Glomerular visceral epithelial cell (primary cell): ENCODE results near the gene TRIM43.
"Not testable (repeated sequence)": the region's sequence is repeated elsewhere in the genome, so short reads cannot be mapped to it uniquely, and the experiment has no call there.

Source experiments
- DNase-seq: peaks from one replicate; pipeline ENCODE4 v3.0.0-alpha.2; 2016; ENCODE audit errors: extremely low spot score

TRIM43 gene

DNA sequence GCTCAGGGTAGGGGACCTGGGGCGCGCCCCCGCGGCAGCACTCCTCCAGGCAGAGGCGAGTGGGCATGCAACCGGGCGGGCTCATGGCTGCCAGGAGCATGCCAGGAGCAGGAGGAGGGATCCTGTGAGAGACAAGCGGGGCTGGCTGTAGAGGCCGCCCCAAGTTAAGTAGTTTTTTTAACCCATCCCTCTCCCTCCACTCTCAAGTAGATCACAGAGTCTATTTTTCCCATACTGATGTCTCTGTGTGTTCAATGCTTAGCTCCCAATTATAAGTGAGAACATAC lies 49.4 kb downstream of the TRIM43 start:
- not testable (repeated sequence) for DNase-seq

- DNase-seq: peak; percentile 81
These were observed 50.0 kb downstream of the TRIM43 start for GRCh38 chr2:95641787-95642186.

GRCh38 chr2:95642360-95642759 lies 50.6 kb downstream of the TRIM43 start:
- not testable (repeated sequence) for DNase-seq

GRCh38 chr2:95642951-95643350 lies 51.1 kb downstream of the TRIM43 start:
- DNase-seq: not testable (repeated sequence)

DNA sequence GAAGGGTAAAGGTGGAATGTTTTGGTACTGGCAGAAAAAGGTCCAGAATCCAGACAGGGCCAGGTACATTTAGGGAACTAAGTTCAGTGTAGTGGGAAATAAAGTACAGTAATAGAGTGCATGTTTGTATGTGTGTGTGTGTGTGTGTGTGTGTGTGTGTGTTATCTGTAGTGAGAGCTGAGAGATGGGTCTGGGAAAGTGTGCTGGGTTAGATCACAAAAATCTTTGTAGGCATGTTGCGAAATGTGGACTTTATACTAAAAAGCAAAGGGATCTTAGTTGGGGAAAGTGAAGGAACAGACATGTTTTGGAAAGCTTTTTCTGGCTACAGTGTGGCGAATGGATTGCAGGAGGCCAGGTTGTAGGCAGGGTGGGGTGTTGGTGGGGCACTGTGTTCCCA lies 53.5 kb downstream of the TRIM43 start:
- DNase-seq: not testable (repeated sequence)

DNA sequence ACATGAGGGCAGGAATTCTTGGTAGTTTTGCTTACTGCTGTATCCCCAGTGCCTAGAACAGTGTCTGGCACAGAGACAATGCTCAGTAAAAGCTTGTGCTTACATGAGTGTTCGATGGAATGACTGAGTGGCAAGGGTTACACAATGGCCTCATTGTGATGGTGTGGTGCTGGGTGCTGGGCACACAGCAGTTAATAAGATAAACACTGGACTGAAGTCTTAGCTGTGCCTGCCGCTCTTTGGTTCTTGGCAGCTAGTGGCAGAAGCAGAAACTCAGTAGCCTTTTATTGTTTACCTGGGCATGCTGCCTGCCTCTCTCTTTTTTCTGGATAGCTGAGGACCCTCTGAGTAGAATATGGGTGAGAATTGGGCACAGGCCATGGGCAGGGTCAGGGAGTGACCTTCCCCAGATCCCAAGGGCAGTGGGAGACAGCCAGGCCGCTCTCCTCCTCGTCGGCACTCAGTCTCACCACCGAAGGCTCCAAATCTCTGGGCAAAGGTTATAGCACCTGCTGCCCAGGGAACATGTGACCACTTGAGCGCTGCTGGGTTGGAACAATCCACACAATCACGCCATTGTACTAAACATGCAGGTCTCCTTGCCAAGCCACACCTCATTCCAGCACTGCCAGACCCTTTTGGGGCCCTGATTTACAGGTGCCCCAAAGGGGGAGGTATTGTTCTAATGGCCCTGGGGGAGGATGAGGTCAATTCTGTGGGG lies 54.6 kb downstream of the TRIM43 start:
- not testable (repeated sequence) for DNase-seq

DNA sequence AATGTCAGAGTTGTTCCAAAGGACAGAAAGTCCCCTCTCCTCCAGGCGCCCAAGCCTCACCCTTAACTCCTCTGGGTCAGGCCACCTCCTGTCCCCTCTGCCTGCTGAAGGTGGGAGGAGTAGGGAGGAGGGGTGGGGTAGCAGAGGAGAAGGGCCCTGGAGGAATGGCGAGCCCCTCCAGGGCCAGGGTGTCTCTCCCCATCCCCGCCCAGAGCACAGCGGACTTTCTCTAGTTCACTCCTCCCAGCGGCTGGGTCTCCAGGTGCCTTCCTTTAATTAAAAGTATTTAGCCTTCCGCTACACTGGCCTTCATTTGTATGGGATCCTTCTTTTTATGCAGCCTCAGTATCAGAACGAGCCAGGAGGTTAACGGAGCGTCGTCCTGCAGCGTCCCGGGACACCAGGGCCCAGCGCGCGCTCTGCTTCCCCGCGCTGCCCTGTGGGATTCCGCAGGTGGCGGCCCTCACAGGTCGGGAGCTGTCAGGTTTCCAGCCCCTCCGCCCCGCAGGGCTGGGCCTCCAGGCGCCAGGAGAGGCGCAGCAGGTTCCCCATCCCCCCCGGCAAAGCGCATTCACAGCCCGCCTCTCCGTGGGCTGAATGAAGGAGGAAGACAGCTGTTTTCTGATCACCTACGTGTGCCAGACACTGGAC lies 57.2 kb downstream of the TRIM43 start:
- not testable (repeated sequence) for DNase-seq
